GM13977 (cell line): ENCODE measurements around the gene ST8SIA5.

Experiments used
- DNase-seq: peaks from one replicate; pipeline ENCODE4 v3.0.0; 2012; ENCODE audit warnings: low spot score
- in situ Hi-C: fragments of 300-500 bp; cut with MboI; formaldehyde crosslinking; loops from one replicate; pipeline ENCODE4 v1.12.0; 2022; ENCODE audit warnings: low sequenced_read_pairs, low pct_unique_long_range_greater_than_20kb, mixed read lengths, inconsistent platforms; ENCODE audit not compliant: unreplicated experiment
- TF ChIP-seq, protein P1 (sequence below): IDR thresholded peaks from 2 replicates; pipeline ENCODE4 v1.5.1; 2012; ENCODE audit warnings: mild to moderate bottlenecking, control low read depth; ENCODE audit not compliant: insufficient read depth; ENCODE audit errors: extremely low read depth, missing control alignments

The ST8SIA5 gene

DNA sequence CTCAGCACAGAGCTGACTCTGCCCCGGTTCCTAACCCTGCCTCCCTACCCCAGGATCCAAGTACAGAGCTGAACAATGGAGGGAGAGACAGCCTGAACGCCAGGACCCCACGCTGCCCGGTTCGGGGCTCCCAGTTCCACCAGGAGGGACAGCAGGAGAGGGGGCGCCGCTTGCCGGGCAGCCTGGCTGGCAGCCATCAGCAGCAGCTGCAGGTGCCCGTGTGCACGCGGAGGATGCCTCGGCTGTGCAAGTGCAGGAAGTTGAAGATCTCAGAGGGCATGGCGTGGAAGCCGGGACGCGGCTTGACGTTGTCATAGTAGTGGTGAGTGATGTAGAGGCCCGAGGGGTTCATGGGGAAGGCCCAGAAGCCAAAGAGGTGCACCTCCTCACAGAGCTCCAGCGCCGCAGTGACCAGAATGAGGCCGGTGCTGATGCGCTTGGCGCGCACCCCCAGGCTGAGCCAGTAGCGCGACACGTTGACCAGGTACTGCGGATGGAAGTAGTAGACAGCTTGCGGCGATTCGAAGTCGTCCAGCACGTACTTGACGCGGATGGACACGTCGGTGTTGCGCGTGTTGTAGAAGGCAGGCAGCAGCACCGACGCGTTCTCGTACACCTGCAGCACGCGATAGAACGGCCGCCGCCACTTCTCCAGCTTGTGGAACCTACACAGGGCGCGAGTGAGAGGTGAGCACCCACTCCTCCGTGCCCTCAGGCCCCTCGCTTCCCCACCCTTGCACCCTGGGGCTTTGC lies 76.8 kb downstream of the ST8SIA5 start:
- TF ChIP-seq, protein P1, sequence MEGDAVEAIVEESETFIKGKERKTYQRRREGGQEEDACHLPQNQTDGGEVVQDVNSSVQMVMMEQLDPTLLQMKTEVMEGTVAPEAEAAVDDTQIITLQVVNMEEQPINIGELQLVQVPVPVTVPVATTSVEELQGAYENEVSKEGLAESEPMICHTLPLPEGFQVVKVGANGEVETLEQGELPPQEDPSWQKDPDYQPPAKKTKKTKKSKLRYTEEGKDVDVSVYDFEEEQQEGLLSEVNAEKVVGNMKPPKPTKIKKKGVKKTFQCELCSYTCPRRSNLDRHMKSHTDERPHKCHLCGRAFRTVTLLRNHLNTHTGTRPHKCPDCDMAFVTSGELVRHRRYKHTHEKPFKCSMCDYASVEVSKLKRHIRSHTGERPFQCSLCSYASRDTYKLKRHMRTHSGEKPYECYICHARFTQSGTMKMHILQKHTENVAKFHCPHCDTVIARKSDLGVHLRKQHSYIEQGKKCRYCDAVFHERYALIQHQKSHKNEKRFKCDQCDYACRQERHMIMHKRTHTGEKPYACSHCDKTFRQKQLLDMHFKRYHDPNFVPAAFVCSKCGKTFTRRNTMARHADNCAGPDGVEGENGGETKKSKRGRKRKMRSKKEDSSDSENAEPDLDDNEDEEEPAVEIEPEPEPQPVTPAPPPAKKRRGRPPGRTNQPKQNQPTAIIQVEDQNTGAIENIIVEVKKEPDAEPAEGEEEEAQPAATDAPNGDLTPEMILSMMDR: no peak
- DNase-seq: no peak
- in situ Hi-C loops: no loop called here

DNA sequence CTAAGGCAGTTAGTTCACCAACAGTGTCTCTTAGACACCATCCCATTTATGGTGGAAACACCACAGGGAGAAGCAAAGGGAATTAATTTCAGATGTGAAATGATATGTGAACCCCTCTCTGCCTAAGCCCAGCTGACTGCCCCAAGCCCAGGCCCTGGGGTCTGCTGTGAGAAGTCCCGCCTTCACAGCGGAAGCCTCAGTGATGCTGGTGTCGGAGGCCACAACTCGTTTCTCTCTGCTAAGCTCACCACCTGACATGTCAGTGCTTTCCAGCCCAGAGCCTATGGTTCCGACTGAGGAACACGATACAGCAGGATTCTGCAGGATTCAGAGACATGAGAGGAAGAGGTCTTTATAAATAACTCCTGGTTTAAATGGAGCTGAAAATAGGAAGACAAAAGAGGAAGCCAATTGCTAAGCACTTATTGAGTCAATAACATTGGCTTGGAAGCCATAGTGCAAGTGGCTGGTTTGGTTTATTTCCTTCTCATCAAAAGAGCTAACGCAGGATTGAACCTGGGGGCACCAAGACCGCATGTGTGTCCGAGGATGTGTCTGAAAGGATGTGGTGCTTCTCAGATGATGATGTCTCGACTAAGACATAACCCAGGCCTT lies 78.0 kb downstream of the ST8SIA5 start:
- DNase-seq: no peak
- in situ Hi-C loops: no loop called here
- TF ChIP-seq, protein P1: no peak

DNA sequence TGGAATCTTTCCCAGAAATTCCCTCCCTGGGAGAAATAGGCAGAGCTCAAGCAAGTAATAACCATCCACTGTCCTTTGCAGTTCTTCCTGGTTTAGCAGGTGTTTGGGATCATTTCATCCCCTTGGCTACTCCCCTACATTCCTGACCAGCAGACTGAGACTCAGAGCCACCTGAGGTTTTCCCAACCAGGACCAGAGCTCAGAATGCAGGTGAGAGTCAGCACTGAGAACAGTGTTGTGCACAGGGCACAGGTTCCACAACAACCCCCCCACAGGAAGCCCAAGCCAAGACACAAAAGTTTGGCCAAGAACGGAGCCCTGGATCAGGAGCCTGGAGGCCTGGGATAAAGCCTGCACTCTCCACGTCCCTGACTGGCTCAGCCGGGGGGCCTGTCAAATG lies 78.8 kb downstream of the ST8SIA5 start:
- in situ Hi-C loops: no loop called here
- TF ChIP-seq, protein P1: no peak
- no peak for DNase-seq

DNA sequence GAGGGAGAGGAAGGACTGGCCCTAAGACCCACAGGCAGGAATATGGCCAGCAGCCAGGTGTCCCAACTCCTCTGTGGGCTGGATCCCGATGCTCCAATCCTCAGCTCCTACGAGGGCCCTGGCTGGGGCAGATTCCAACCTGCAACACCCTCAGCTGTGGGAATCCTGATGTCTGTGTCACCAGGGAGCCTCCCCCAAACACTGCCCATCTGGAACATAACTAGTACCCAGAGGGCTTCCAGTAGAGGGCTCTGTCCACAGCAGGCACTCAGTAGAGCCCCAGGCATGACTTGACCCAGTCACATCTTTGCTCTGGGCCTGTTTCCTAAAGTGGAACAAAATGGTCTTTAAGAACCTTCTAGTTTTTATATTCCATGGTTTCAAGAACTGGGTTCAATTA lies 79.2 kb downstream of the ST8SIA5 start:
- DNase-seq: peak; percentile 46
- TF ChIP-seq, protein P1: peak; percentile 19
- in situ Hi-C loops: no loop called here

DNA sequence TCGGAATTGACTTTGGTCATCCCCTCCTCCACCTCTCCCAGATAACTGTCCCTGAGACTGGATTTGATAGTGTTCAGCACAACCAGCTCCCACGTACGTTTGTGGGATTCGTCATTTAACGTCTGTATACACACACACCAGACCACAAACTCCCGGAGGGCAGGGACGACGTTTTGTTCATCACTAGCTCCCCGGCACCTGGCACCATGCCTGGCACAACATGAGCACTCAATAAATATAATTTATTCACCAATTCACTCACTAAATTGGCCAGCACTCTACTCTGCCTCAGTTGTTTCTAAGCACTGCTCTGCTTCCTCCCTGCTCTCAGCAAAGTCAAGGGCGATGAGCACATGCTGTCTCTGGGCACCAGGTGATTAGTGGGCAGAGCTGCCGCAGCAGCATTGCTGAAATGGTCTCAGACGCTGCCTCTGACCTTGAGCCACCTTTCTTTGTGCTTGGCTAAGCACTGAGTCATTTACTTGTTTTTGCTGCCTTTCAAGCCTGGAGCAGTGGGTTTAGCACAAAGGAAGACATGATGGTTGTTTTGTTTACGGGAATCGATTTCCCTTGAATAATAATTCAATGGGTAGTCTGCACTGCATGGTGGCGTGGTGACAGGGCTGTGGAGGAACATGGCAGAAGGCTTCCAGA lies 80.5 kb downstream of the ST8SIA5 start:
- DNase-seq: no peak
- in situ Hi-C loops: no loop called here
- TF ChIP-seq, protein P1: no peak

DNA sequence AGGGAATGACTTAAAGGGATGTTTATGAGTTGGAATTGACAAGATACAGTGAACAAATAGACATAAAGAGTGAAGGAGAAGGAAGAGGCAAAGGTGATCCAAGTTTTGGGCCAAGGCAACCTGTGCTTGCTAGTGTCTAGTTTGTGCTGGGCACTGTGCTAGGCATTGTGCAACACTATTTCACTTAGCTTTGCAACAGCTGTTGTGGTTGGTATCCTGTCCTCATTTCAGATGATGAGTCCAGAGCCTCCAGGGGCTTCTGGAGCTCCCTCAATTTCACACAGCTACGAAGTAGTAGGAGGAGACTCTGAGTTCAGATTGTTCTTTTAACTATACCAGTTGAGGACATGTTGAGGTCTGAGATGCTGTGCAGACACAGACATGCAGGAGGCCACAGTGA lies 81.7 kb downstream of the ST8SIA5 start:
- TF ChIP-seq, protein P1: no peak
- in situ Hi-C loops: no loop called here
- DNase-seq: no peak
